NCI-H2029 (cell line): ENCODE measurements around the gene ATP10A.
A peak's percentile ranks its signal among the peaks of the same experiment; 100 is the strongest.
"Not testable (repeated sequence)": the region's sequence is repeated elsewhere in the genome, so short reads cannot be mapped to it uniquely, and the experiment has no call there.

ENCODE experiments used
- DNase-seq: peaks from one replicate; lab custom pipeline; 2025; lab: John Stamatoyannopoulos, UW

The ATP10A gene

DNA sequence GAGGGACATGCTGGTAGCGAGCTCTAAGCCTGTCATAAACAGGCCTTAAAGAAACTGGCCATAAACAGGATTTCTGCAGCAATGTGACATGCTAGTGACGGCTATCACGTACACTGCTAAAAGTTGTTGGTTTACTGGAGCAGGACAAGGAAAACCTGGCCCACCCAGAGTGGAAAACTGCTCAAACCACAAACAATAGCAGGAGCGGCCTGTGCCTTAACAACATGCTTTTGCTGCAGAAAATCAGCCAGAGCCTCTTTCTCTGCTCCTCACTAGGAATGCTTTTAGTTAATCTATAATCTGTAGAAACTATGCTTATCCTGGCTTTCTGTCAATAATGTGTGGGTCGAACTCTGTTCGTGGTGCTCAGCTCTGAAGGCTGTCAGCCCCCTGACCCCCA lies 221.4 kb downstream of the ATP10A start:
- no peak for DNase-seq

DNA sequence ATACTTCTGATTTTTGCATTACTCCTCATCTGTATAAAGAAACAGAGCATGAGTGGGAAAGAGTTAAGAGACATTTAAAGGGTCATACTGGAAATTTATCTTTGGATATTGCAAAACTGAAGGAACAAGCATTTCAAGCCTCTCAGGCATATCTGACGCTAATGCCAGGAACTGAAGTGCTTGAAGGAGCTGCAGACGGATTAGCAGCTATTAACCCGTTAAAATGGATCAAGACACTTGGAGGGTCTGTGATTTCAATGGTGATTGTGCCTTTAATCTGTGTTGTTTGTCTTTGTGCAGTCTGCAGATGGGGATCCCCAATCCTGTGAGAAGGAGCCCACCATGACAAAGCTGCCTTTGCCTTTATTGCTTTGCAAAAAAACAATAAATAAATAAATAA lies 221.8 kb downstream of the ATP10A start:
- DNase-seq = no peak

DNA sequence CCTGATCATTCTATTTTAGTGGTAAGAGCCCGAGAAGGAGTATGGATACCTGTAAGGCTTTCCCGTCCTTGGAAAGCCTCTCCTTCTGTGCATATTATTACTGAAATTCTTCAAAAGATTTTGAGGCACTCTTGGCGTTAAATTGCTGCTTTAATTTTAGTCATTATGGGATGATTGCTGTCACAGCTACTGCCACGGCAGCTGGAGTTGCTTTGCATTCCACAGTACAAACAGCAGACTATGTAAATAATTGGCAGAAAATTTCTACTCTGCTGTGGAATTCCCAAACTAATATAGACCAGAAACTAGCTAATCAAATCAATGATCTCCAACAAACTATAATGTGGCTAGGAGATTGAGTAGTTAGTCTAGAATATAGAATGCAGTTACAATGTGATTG lies 222.2 kb downstream of the ATP10A start:
- not testable (repeated sequence) for DNase-seq

DNA sequence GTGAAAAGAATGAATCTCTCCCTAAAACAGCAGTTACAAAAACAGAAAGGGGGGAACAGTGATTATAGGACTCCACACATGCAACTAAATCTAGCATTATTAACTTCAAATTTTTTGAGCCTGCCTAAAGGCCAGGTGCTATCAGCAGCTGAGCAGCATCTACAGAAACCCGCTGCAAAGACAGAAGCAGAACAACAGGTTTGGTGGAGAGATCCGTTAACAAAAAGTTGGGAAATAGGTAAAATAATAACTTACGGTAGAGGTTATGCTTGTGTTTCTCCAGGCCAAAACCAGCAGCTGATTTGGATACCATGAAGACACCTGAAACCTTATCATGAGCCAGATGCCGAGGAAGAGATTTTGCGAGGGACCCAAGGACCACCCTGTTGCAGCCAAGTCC lies 222.7 kb downstream of the ATP10A start:
- DNase-seq = no peak

DNA sequence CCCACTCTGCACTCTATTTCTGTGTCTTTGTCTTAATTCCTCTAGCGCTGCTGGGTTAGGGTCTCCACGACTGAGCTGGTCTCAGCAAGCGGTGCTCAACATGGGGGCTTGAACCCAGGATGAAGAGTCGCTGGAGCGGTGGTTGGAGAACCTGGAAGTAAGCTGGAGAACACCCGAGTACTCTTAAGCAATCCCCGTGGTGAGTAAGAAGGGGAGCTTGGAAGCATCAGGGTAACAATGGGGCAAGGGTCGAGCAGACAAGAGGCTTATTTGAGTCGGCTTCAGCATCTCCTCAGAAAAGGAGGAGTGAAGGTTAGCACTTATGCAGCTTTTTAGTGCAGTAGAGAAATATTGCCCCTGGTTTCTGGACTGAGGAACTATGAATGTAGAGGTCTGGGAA lies 226.6 kb downstream of the ATP10A start:
- DNase-seq = not testable (repeated sequence)

DNA sequence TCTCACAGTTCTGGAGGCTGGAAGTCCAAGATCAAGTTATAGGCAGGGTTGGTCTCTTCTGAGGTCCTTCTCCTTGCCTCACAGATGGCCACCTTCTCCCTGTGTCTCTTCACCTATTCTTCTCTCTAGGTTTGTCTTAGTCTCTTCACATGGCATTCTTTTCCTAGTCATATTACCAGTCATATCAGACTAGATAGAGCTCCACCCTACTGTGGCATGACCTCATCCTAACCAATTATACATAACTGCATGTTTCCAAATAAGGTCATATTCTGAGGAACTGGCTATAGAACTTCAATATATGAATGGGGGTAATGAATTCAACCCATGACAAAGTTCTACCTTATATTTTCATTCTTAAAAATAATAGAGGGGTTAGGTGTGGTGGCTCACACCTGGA lies 227.9 kb downstream of the ATP10A start:
- DNase-seq = peak; percentile 5

DNA sequence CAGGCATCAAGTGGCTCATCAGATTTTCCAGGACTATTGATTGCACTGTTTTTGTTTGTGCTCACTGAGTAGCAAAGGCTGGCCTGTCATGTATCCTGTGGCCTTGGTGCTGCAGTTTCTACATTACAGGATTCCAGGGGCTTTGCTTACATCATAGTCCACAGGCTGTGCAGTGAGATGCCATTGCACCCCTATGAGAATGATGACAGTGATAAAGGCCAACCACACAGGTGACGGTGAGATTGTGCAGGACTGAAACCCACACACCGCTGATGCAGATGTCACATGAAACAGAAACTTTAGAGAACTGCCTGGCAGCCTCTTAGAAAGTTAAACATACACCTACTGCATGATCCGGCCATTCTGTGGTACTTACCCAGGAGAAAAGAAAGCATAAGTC lies 229.3 kb downstream of the ATP10A start:
- DNase-seq = no peak

DNA sequence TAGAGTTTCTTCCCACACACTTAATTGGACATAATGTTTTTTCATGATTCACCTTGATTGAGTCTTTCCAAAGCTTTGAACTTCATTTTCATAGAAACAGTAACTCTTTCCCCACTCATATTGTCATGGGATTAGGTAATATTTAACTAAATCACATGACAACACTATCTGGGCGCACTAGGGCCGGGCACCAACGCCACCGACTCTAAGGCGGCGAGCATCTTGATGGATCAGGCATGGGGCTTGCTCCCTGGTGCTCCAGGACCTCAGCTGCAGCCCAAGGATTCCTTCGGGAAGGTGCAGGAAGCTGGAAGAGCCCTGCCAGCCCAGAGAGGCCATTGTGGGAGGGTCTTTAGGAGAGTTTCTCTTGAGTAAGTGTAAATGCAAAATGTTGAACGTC lies 231.2 kb downstream of the ATP10A start:
- no peak for DNase-seq
